ENCODE results near the gene PPIP5K1.
A peak's percentile ranks its signal among the peaks of the same experiment; 100 is the strongest.
"Not testable (repeated sequence)": the region's sequence is repeated elsewhere in the genome, so short reads cannot be mapped to it uniquely, and the experiment has no call there.

PPIP5K1 gene

GRCh38 chr15:43544266-43544665 lies 45.7 kb downstream of the PPIP5K1 start:
- DNase-seq = no peak

DNA sequence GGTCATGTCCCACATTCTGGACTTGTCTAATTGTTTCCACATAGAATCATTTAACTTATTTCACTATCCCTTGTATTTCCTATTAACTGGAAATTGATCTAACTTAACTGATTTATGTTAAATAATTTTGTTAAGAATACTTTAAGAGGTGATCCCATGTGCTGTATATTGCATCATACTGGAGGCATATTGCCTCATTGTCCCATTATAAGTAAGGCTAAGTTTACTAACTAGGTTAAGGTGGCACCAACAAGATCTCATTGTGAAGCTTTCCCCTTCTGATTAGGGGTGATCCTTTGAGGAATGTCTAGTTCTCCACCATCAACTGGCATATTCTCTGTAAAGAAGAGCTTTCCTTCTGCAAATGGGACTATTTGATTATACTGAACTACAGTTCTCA lies 48.2 kb downstream of the PPIP5K1 start:
- DNase-seq = no peak

DNA sequence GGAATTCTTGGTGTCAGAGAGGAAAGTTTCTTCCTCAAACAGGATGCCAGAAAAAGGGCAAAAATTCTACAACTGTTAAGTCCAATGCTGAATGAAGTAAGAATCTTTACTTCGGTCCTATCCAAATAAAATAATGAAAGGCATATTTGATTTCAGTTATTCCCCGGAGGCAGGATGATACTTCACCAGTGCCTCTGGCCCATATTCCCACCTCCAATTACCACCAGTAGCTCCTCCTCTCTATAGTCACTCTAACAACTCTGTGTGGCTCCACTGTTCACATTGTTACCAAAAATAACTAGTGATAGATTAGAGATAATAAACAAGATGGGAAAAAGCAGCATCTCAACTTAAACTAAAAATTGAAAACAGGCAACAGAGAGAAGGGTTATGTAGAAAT lies 51.9 kb downstream of the PPIP5K1 start:
- DNase-seq = no peak

DNA sequence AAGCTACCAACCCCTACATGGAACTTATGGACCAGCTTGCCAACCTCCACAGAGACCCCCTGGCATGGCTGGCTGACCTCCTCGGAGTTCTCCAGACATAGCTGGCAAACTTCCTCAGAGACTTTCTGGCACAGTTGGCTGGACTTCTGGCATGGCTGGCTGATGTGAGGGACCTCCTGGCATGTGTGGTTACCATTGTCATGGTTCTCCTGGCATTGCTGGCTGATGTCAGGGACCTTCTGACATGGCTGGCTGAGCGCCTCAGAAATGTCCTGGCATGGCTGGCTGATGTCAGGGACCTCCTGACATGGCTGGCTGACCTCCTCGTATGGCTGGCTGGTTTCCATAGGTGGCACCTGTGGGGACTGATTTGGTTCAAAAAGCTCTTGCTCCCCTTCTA lies 55.1 kb downstream of the PPIP5K1 start:
- no peak for DNase-seq

- not testable (repeated sequence) for DNase-seq
Measured at GRCh38 chr15:43532826-43533225, 57.2 kb downstream of the PPIP5K1 start.

DNA sequence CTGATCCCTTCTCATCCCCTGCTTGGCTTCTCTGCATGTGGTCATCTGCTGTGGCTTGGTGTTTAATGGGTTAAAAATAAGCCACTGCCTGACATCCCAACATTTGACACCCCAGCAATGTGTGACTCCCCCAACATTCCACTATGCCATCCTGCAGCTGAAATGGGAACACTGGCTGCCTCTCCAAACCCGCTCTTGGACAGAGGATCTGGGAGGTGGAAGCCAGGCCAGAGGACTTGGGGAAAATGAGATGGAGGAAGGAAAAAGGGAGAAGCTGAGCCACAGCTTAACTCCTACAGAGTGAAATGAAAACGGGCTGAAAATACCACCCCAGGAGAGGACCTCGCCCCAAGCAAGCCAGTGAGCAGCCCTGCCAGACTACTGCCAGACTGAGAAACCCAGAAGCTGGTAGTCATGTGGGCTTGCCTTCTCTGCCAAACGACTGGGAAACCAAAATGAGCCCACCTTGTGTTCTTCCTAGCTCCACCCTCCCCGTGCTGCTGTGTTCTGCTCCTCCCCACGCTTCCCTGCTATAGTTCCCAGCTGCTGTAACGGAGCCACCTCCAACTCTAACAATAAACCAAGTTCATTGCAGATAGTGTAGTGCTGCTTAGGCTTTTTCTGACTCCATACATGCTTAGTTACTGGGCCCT lies 58.9 kb downstream of the PPIP5K1 start:
- no peak for DNase-seq

GRCh38 chr15:43529587-43530345 lies 60.2 kb downstream of the PPIP5K1 start:
- no peak for DNase-seq

- no peak for DNase-seq
Measured at GRCh38 chr15:43529141-43529540, 60.9 kb downstream of the PPIP5K1 start.

DNA sequence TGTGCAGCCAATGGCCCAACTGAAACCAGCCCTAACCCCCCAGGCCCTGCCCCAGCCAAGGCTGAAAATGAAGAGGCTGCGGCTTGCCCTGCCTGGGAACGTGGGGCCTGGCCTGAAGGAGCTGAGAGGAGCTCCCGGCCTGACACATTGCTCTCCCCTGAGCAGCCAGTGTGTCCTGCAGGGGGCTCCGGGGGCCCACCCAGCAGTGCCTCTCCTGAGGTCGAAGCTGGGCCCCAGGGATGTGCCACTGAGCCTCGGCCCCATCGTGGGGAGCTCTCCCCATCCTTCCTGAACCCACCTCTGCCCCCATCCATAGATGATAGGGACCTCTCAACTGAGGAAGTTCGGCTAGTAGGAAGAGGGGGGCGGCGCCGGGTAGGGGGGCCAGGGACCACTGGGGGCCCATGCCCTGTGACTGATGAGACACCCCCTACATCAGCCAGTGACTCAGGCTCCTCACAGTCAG lies 61.4 kb downstream of the PPIP5K1 start:
- DNase-seq = no peak

DNA sequence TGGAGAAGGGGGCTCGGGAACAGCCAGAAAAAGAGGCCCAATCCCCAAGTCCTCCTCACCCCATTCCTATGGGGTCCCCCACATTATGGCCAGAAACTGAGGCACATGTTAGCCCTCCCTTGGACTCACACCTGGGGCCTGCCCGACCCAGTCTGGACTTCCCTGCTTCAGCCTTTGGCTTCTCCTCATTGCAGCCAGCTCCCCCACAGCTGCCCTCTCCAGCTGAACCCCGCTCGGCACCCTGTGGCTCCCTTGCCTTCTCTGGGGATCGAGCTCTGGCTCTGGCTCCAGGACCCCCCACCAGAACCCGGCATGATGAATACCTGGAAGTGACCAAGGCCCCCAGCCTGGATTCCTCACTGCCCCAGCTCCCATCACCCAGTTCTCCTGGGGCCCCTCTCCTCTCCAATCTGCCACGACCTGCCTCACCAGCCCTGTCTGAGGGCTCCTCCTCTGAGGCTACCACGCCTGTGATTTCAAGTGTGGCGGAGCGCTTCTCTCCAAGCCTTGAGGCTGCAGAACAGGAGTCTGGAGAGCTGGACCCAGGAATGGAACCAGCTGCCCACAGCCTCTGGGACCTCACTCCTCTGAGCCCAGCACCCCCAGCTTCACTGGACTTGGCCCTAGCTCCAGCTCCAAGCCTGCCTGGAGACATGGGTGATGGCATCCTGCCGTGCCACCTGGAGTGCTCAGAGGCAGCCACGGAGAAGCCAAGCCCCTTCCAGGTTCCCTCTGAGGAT lies 62.0 kb downstream of the PPIP5K1 start:
- no peak for DNase-seq

DNA sequence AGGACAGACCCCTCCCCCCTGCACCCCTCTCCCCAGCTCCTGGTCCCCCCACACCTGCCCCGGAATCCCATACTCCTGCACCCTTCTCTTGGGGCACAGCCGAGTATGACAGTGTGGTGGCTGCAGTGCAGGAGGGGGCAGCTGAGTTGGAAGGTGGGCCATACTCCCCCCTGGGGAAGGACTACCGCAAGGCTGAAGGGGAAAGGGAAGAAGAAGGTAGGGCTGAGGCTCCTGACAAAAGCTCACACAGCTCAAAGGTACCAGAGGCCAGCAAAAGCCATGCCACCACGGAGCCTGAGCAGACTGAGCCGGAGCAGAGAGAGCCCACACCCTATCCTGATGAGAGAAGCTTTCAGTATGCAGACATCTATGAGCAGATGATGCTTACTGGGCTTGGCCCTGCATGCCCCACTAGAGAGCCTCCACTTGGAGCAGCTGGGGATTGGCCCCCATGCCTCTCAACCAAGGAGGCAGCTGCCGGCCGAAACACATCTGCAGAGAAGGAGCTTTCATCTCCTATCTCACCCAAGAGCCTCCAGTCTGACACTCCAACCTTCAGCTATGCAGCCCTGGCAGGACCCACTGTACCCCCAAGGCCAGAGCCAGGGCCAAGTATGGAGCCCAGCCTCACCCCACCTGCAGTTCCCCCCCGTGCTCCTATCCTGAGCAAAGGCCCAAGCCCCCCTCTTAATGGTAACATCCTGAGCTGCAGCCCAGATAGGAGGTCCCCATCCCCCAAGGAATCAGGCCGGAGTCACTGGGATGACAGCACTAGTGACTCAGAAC lies 62.8 kb downstream of the PPIP5K1 start:
- no peak for DNase-seq

- no peak for DNase-seq
Measured at GRCh38 chr15:43526261-43526930, 63.6 kb downstream of the PPIP5K1 start.

- peak; percentile 2 for DNase-seq
Measured at GRCh38 chr15:43525131-43525530, 64.9 kb downstream of the PPIP5K1 start.

DNA sequence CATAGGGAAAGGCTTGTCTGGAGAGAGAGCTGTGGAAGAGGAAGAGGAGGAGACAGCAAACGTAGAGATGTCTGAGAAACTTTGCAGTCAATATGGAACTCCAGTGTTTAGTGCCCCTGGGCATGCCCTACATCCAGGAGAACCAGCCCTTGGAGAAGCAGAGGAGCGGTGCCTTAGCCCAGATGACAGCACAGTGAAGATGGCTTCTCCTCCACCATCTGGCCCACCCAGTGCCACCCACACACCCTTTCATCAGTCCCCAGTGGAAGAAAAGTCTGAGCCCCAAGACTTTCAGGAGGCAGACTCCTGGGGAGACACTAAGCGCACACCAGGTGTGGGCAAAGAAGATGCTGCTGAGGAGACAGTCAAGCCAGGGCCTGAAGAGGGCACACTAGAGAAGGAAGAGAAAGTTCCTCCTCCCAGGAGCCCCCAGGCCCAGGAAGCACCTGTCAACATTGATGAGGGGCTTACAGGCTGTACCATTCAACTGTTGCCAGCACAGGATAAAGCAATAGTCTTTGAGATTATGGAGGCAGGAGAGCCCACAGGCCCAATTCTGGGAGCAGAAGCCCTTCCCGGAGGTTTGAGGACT lies 65.7 kb downstream of the PPIP5K1 start:
- DNase-seq = no peak

DNA sequence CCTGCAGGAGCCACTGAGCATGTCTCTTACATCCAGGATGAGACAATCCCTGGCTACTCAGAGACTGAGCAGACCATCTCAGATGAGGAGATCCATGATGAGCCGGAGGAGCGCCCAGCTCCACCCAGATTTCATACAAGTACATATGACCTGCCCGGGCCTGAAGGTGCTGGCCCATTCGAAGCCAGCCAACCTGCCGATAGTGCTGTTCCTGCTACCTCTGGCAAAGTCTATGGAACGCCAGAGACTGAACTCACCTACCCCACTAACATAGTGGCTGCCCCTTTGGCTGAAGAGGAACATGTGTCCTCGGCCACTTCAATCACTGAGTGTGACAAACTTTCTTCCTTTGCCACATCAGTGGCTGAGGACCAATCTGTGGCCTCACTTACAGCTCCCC lies 66.4 kb downstream of the PPIP5K1 start:
- DNase-seq = no peak

DNA sequence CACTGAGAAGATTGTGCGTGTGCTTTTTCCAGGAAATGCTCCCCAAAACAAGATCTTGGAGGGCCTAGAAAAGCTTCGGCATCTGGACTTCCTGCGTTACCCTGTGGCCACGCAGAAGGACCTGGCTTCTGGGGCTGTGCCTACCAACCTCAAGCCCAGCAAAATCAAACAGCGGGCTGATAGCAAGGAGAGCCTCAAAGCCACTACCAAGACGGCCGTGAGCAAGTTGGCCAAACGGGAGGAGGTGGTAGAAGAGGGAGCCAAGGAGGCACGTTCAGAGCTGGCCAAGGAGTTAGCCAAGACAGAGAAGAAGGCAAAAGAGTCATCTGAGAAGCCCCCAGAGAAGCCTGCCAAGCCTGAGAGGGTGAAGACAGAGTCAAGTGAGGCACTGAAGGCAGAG lies 67.8 kb downstream of the PPIP5K1 start:
- DNase-seq = no peak

- no peak for DNase-seq
Measured at GRCh38 chr15:43521419-43521818, 68.6 kb downstream of the PPIP5K1 start.

DNA sequence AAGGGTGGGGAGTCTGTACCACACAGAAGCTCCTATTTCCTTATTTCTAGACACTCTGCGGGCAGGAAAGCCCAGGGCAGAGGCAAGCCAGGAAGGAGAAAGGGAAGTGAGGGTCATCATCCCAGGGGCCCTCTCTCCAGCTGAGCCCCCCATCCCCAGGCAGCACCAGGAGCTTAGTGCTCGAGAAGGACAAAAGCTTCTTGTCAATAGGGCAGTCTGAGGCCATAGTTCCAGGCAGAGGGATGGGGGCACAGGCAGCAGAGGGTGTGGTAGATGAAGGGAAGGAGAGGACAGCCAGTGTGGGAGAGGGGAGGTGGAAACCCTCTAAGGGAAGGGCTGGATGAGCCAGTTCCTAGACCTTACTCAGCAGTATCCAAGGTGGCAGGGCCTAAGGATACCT lies 69.9 kb downstream of the PPIP5K1 start:
- no peak for DNase-seq

DNA sequence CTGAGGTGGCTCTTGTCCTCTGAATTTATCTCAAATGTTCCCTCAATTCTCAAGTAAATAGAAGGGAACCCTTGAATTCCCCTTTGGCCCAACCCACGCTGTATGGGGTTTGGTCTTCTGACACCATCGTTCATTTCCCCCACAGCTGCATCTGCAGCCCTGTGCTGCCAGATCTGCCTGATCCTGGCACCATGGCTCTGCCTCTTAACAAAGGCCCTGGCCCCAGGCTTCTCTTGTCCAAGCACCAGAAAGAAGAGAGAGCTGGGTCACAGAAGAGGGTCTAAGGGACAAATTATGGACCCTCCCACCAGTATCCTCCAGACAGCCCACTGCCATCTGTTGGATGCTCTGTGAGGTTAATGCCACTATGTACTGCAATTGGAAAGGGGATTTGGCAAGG lies 70.8 kb downstream of the PPIP5K1 start:
- DNase-seq = no peak

DNA sequence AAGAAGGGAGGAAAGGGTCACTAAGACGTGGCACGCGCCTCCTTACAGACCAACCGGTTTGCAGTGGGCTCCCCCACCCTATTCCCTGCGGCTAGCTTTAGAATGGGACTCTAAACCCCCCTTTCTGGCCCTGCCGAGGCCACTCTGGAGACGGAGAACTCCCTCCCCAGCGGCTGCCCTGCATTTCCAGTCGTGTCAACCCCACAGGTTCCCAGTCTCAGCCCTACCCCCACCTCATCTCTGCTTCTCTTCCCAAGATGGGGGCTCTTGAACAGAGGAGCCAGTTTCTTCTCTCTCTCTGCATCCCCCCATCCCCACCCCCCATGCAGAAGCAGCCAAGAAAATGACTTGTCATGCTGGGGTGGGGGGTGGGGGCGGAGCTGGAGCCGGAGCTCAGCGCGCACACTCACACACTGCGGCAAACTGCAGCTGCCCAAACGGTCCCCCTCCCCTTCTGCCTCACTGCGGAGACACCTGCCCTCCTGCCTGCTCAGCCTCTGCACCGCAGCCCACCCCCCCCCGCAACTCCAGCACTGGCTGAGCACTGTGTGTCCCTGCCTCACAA lies 71.7 kb downstream of the PPIP5K1 start:
- DNase-seq = no peak

- no peak for DNase-seq
Measured at GRCh38 chr15:43517354-43518196, 72.4 kb downstream of the PPIP5K1 start, which contains the start of gene MAP1A. MAP1A (plus strand) TSS chr15:43517608; CDS start chr15:43521474, 3,866 bp downstream.
